Measurements from ENCODE around the gene MMP15. TPM values are rescaled to one million over a fixed set of nuclear protein-coding genes. Genes with fewer than 3 reads are reported as not detected.
"Not testable (repeated sequence)": the region's sequence is repeated elsewhere in the genome, so short reads cannot be mapped to it uniquely, and the experiment has no call there.

Gene MMP15
- total RNA-seq: 4.9 and 5.2 TPM in 2 replicates
- long read RNA-seq: 0 reads

DNA sequence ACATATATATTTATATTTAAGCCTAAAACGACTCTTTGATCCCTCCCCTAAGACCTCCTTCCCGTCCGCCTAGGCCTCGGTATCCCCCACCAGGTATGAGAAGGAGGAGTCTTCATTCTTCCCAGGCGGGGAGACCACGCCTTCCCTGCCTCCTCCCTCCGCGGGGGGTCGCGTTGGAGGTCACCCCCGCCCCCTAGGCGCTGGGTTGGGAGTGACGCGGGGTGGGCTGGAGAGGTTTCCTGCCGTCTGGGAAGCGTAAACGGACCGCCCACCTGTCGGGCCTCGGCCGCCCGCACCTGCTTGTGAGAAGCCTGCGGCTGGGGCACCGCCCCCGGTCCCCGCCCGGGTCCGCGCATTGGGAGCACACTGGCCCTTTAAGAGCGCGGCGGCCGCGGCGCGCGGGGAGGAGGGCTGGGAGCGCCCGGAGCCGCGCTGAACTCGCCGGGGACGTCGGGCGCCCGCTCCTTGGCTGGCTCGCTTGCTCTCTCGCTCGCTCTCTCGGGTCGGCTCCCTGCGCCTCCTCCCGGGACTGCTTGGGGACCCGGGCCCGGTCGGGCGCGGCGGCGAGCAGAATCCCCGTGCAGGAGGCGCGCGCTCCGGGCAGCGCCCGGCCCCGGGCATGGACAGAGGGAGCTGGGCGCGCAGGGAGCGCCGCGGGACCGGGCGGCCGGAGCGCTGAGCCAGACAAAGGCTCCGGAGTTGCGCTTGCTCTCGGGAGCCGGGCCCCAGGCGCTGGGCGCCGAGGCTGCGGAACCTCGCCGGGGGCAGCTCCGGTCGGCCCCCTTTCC is at the start of gene MMP15:
MMP15 (plus strand) TSS at position 404 of the 788 bp plus-strand sequence. CDS start 597 bp downstream, outside the sequence.
- DNase-seq (ENCODE audit: extremely low spot score, unreplicated experiment): no peak
- Mint-ChIP-seq H3K9me3 (ENCODE audit: unreplicated experiment) (no peaks in the 10 kb centered on the region), H3K36me3 (ENCODE audit: unreplicated experiment) (no peaks in the 10 kb centered on the region), H3K27me3 (ENCODE audit: unreplicated experiment) (peaks cover 8% of the 10 kb centered on the region), H3K4me3 (ENCODE audit: unreplicated experiment) (peak within 1 kb of the TSS; percentile 73), H3K27ac (ENCODE audit: unreplicated experiment) (no peak within 1 kb of the TSS), H3K4me1 (ENCODE audit: unreplicated experiment) (peaks cover 14% of the 10 kb centered on the region)
- TF ChIP-seq, protein P1, sequence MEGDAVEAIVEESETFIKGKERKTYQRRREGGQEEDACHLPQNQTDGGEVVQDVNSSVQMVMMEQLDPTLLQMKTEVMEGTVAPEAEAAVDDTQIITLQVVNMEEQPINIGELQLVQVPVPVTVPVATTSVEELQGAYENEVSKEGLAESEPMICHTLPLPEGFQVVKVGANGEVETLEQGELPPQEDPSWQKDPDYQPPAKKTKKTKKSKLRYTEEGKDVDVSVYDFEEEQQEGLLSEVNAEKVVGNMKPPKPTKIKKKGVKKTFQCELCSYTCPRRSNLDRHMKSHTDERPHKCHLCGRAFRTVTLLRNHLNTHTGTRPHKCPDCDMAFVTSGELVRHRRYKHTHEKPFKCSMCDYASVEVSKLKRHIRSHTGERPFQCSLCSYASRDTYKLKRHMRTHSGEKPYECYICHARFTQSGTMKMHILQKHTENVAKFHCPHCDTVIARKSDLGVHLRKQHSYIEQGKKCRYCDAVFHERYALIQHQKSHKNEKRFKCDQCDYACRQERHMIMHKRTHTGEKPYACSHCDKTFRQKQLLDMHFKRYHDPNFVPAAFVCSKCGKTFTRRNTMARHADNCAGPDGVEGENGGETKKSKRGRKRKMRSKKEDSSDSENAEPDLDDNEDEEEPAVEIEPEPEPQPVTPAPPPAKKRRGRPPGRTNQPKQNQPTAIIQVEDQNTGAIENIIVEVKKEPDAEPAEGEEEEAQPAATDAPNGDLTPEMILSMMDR (IDR thresholded peaks at IDR 0.05): no peak

DNA sequence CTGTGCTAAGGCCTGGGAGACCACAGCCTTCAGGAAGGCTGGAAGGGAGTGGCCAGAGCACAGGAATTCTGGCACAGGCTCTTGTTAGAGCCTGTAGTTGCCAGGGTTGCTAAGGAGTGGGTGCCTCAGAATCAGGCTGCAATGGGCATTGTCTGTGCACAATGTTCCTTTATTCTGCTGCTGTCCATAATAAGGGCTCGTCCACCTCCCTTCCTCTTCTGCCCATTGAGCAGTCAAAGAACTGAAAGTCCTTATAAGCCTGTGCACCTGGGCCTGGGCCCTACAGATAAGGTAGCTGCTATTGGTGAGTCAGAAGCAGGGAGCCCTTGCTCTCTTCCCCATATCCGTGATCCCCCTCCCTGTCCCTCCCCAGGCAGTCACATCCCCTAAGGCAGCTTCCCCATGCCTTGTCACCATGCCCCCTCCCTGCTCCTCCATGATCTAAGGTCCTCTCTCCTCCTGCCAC is 49.2 kb upstream of the MMP15 start:
- no peaks in the 10 kb centered on the region for H3K36me3 Mint-ChIP-seq (ENCODE audit: unreplicated experiment)
- H3K27ac Mint-ChIP-seq (ENCODE audit: unreplicated experiment): no peak overlapping the region
- TF ChIP-seq, protein P1 (IDR thresholded peaks at IDR 0.05): no peak
- H3K4me3 Mint-ChIP-seq (ENCODE audit: unreplicated experiment): no peak overlapping the region
- no peak for DNase-seq (ENCODE audit: extremely low spot score, unreplicated experiment)
- no peaks in the 10 kb centered on the region for H3K9me3 Mint-ChIP-seq (ENCODE audit: unreplicated experiment)
- no peaks in the 10 kb centered on the region for H3K4me1 Mint-ChIP-seq (ENCODE audit: unreplicated experiment)
- H3K27me3 Mint-ChIP-seq (ENCODE audit: unreplicated experiment): peaks cover 24% of the 10 kb centered on the region

DNA sequence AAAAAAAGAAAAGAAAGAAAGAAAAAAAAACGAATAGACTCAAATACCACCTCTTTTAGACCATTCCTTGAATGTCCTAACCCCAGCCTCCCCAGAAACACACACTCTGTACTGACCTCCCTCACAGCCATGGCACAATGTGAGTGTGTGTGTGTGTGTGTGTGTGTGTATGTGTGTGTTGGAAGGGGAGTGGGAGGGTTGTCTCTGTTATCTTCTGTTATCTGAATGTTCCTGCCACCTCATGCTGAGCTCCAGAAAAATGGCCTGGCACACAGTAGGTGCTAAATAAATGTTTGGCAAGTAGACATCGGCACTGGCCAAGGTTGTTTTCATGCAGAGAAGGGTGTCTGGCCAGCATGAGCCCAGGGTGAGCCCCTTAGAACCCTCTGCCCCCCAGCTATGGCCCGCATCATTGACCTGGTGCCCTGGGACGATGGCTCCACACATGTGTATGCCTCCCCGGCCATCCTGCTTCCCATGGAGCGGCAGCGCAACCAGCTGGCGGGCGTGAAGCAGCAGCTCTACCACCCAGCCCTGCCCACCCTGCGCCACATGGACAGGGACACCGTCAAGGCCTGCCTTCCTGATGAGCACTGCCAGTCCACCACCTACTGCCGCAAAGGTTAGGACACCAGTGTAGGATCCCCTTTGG is 48.0 kb upstream of the MMP15 start:
- Mint-ChIP-seq H3K36me3 (ENCODE audit: unreplicated experiment) (no peaks in the 10 kb centered on the region), H3K27ac (ENCODE audit: unreplicated experiment) (no peak overlapping the region), H3K4me3 (ENCODE audit: unreplicated experiment) (no peak overlapping the region), H3K9me3 (ENCODE audit: unreplicated experiment) (no peaks in the 10 kb centered on the region), H3K27me3 (ENCODE audit: unreplicated experiment) (peaks cover 23% of the 10 kb centered on the region), H3K4me1 (ENCODE audit: unreplicated experiment) (no peaks in the 10 kb centered on the region)
- TF ChIP-seq, protein P1 (IDR thresholded peaks at IDR 0.05): no peak
- no peak for DNase-seq (ENCODE audit: extremely low spot score, unreplicated experiment)

DNA sequence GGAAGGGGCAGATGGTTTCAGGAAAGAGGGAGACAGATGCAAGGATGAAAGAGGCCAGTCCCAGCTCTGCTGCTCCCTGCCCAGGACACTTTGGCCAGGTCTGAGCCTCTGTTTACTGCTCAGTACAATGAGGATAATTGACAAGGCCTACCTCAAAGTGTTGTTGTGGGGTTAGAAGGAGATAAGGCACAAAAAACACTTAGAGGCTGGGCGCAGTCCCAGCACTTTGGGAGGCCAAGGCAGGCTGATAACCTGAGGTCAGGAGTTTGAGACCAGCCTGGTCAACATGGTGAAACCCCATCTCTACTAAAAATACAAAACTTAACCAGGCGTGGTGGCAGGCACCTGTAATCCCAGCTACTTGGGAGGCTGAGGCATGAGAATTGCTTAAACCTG is 47.5 kb upstream of the MMP15 start:
- H3K27ac Mint-ChIP-seq (ENCODE audit: unreplicated experiment); H3K36me3 Mint-ChIP-seq (ENCODE audit: unreplicated experiment); H3K4me1 Mint-ChIP-seq (ENCODE audit: unreplicated experiment); H3K9me3 Mint-ChIP-seq (ENCODE audit: unreplicated experiment); DNase-seq (ENCODE audit: extremely low spot score, unreplicated experiment); H3K4me3 Mint-ChIP-seq (ENCODE audit: unreplicated experiment): not testable (repeated sequence)
- H3K27me3 Mint-ChIP-seq (ENCODE audit: unreplicated experiment): peaks cover 19% of the 10 kb centered on the region

DNA sequence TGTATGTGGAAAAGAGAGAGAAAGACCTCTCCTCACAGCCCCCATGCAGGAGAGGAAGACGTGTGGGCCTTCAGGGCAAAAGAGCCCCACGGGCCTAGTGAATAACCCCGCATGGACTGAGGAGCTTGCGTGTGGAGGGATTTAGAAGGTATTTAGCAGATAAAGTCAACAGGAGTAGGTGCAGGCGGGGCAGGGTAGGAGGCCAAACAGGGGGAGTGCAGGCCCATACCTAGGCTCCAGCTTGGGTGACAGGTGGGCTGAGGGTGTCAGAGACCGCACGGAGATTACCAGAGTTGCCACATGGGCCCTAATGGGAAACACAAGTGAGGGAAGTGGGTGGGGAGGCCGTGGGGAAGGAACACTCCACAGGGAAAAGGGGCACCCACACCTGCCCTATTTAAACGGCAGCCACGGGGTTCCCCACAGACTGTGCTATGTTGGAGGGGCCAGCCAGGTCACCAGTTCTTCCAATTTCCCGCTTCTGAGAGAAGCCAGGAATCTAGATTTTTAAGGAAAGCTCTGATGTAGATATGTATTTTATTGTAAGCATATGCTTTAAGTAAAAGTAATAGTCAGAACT is 46.5 kb upstream of the MMP15 start:
- Mint-ChIP-seq H3K9me3 (ENCODE audit: unreplicated experiment) (no peaks in the 10 kb centered on the region), H3K27me3 (ENCODE audit: unreplicated experiment) (peaks cover 16% of the 10 kb centered on the region), H3K27ac (ENCODE audit: unreplicated experiment) (no peak overlapping the region), H3K36me3 (ENCODE audit: unreplicated experiment) (no peaks in the 10 kb centered on the region), H3K4me1 (ENCODE audit: unreplicated experiment) (no peaks in the 10 kb centered on the region), H3K4me3 (ENCODE audit: unreplicated experiment) (no peak overlapping the region)
- DNase-seq (ENCODE audit: extremely low spot score, unreplicated experiment): no peak
- TF ChIP-seq, protein P1 (IDR thresholded peaks at IDR 0.05): no peak

Measured in osteocyte (in vitro differentiated cells).